ENCODE results near the gene SHISAL1.

Gene SHISAL1

GRCh38 chr22:44351685-44352377 is 39.1 kb upstream of the SHISAL1 start:
- no peak for TF ChIP-seq CTCF (conservative IDR thresholded peaks at IDR 0.05; ENCODE audit: low read depth)

GRCh38 chr22:44351037-44351436 is 38.3 kb upstream of the SHISAL1 start:
- no peak for DNase-seq (ENCODE audit: low spot score)
- TF ChIP-seq CTCF (conservative IDR thresholded peaks at IDR 0.05; ENCODE audit: low read depth) = no peak
- H3K27ac ChIP-seq = peak overlapping the region; percentile 70
- ChIA-PET POLR2A (ENCODE audit: low non-redundant PET) (no interaction called here), CTCF (no interaction called here)

More at GRCh38 chr22:44351685-44352377, 39.1 kb upstream of the SHISAL1 start:
- POLR2A ChIA-PET (ENCODE audit: low non-redundant PET) = no interaction called here
- peak overlapping the region; percentile 70 for H3K27ac ChIP-seq
- peak; percentile 76 for DNase-seq (ENCODE audit: low spot score)
- CTCF ChIA-PET = no interaction called here

DNA sequence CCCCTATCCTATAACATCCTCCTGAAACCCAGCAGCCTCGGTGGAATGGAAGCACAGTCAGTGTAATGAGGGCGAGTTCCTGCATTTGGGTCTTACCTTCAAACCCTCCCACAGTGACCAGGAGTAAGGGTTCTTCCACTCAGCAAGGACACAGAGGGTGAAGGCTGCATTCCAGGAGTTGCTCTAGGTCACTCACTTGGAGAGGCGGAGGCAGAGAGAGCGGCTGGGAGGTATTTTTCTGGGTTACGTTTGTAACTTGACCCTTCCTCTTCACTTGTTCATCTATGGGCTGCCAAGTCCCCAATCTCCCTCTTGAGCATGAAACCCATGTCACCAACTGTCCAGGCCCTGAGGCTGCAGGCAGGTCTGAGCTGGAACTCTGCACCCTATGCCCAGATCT is 36.8 kb upstream of the SHISAL1 start:
- TF ChIP-seq CTCF (conservative IDR thresholded peaks at IDR 0.05; ENCODE audit: low read depth) = no peak
- H3K27ac ChIP-seq = peak overlapping the region; percentile 17; the same call in 1 of the 2 replicates
- ChIA-PET CTCF (no interaction called here), POLR2A (ENCODE audit: low non-redundant PET) (no interaction called here)
- DNase-seq (ENCODE audit: low spot score) = no peak

DNA sequence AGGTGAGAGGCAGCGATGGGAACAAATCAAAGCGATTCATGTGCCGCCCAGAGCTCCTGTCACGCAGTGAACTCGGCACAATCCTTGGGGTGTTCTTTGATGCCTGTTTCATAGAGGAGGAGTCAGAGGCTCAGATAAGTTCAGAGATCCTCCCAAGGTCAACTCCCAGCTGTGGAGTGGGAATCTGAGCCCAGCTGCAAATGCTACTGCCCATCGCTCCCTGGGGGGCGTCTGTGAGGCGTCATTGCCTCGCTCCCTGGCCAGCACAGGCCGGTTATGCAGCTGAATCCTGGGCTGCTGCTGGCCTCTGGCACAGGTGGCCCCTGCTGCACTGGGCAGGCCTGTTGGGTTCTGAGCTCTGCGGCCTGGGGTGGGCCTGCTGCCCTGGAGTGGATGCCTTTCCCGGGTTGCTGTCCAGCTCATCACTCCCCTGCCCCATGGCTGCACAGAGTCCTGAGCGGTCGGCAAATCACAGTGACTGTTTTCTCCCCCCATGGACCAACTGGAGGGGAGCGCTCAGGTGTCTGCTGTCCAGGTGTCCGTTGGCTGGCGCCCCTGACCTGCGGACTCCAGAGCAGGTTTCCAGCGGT is 36.3 kb upstream of the SHISAL1 start:
- TF ChIP-seq CTCF (conservative IDR thresholded peaks at IDR 0.05; ENCODE audit: low read depth) = no peak
- CTCF ChIA-PET = no interaction called here
- POLR2A ChIA-PET (ENCODE audit: low non-redundant PET) = no interaction called here
- no peak for DNase-seq (ENCODE audit: low spot score)
- H3K27ac ChIP-seq = no peak overlapping the region

DNA sequence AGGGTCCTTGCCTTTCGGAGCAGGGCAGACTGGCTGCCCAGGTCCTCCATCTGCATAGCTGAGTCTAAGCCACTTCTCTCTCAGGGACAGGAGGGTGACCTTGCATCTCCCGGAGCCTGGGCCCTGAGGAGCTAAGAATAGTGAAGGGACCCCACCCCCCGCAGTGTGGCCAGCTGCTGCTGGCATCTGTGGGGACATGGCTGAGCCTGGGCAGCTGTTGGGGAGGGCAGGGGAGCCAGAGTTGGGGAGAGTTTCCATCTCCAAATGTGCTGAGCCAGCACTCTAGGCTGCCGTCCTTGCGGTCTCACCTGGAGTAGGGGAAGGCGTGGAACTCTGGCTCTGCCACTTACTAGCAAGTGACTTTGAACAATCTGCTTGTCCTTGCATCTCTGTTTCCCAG is 34.8 kb upstream of the SHISAL1 start:
- DNase-seq (ENCODE audit: low spot score) = no peak

DNA sequence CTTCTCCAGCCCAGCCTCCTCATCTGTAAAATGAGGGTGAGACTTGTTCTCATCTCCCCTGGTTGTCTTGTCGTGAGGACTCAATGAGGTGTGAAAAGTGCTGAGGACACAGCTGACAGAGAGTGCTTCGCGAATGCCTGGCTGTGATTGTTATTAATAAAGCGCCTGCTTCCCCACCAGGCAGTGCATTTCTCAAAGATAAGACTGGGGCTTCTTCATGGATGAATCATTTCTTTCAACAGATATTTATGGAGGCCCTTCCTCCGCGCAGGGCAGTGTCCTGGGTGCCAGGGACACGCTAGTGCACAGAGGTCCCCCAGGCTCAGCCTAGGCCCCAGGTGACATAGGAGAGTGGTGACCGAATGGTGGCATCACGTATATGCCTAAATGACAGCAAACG is 34.3 kb upstream of the SHISAL1 start:
- no peak for TF ChIP-seq CTCF (conservative IDR thresholded peaks at IDR 0.05; ENCODE audit: low read depth)
- CTCF ChIA-PET = no interaction called here
- H3K27ac ChIP-seq = no peak overlapping the region
- no peak for DNase-seq (ENCODE audit: low spot score)
- POLR2A ChIA-PET (ENCODE audit: low non-redundant PET) = no interaction called here

More for the DNA sequence above, 34.8 kb upstream of the SHISAL1 start:
- no peak for TF ChIP-seq CTCF (conservative IDR thresholded peaks at IDR 0.05; ENCODE audit: low read depth)
- H3K27ac ChIP-seq = no peak overlapping the region
- CTCF ChIA-PET = interaction anchor here (0.7 kb wide), 1 partner anchor 276 kb away, joined by 4 read pairs; no protein-coding TSS in a partner anchor
- POLR2A ChIA-PET (ENCODE audit: low non-redundant PET) = no interaction called here

Measured in RWPE1 (cell line).